ENCODE results near the gene EHD2. TPM values are rescaled to one million over a fixed set of nuclear protein-coding genes. Genes with fewer than 3 reads are reported as not detected.

Gene EHD2
- polyA plus RNA-seq, 1 donor from 2014 or later, result not detected

GRCh38 chr19:47740866-47741519 lies 27.8 kb downstream of the EHD2 start:
- Histone ChIP-seq H4K20me1 (ENCODE audit: insufficient read depth) (no peaks in the 10 kb centered on the region), H2AFZ (ENCODE audit: low read depth, low read length) (no peak overlapping the region), H3K9me3 (ENCODE audit: low read length) (no peaks in the 10 kb centered on the region), H3K36me3 (ENCODE audit: insufficient read depth, low read length) (no peaks in the 10 kb centered on the region), H3K27me3 (ENCODE audit: insufficient read depth, low read depth, low read length) (no peaks in the 10 kb centered on the region), H3K4me2 (ENCODE audit: low read length) (no peak overlapping the region), H3K9ac (ENCODE audit: low read length) (no peak overlapping the region), H3K79me2 (replicated peaks; ENCODE audit: insufficient read depth, low read length) (peaks cover 2% of the 10 kb centered on the region), H3K9me2 (ENCODE audit: insufficient read depth, low read length) (no peaks in the 10 kb centered on the region), H3K27ac (ENCODE audit: low read length) (no peak overlapping the region), H3K4me3 (ENCODE audit: low read length) (no peak overlapping the region), H3F3A (ENCODE audit: insufficient read depth, low read length, poor library complexity, severe bottlenecking) (no peaks in the 10 kb centered on the region)
- TF ChIP-seq SMC3 (conservative IDR thresholded peaks at IDR 0.05; ENCODE audit: poor library complexity), result no peak
- TF ChIP-seq, protein P1, sequence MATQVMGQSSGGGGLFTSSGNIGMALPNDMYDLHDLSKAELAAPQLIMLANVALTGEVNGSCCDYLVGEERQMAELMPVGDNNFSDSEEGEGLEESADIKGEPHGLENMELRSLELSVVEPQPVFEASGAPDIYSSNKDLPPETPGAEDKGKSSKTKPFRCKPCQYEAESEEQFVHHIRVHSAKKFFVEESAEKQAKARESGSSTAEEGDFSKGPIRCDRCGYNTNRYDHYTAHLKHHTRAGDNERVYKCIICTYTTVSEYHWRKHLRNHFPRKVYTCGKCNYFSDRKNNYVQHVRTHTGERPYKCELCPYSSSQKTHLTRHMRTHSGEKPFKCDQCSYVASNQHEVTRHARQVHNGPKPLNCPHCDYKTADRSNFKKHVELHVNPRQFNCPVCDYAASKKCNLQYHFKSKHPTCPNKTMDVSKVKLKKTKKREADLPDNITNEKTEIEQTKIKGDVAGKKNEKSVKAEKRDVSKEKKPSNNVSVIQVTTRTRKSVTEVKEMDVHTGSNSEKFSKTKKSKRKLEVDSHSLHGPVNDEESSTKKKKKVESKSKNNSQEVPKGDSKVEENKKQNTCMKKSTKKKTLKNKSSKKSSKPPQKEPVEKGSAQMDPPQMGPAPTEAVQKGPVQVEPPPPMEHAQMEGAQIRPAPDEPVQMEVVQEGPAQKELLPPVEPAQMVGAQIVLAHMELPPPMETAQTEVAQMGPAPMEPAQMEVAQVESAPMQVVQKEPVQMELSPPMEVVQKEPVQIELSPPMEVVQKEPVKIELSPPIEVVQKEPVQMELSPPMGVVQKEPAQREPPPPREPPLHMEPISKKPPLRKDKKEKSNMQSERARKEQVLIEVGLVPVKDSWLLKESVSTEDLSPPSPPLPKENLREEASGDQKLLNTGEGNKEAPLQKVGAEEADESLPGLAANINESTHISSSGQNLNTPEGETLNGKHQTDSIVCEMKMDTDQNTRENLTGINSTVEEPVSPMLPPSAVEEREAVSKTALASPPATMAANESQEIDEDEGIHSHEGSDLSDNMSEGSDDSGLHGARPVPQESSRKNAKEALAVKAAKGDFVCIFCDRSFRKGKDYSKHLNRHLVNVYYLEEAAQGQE (IDR thresholded peaks at IDR 0.05; ENCODE audit: borderline replicate concordance), result no peak
- TF ChIP-seq TAF1 (IDR thresholded peaks at IDR 0.05; ENCODE audit: low read depth), result no peak
- no peak for TF ChIP-seq POLR2AphosphoS5 (IDR thresholded peaks at IDR 0.05)
- TF ChIP-seq, protein P2, sequence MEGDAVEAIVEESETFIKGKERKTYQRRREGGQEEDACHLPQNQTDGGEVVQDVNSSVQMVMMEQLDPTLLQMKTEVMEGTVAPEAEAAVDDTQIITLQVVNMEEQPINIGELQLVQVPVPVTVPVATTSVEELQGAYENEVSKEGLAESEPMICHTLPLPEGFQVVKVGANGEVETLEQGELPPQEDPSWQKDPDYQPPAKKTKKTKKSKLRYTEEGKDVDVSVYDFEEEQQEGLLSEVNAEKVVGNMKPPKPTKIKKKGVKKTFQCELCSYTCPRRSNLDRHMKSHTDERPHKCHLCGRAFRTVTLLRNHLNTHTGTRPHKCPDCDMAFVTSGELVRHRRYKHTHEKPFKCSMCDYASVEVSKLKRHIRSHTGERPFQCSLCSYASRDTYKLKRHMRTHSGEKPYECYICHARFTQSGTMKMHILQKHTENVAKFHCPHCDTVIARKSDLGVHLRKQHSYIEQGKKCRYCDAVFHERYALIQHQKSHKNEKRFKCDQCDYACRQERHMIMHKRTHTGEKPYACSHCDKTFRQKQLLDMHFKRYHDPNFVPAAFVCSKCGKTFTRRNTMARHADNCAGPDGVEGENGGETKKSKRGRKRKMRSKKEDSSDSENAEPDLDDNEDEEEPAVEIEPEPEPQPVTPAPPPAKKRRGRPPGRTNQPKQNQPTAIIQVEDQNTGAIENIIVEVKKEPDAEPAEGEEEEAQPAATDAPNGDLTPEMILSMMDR (IDR thresholded peaks at IDR 0.05; ENCODE audit: poor library complexity, severe bottlenecking), result no peak
- no peak for TF ChIP-seq EZH2 (IDR thresholded peaks at IDR 0.05; ENCODE audit: borderline replicate concordance, insufficient read depth, low read length, poor library complexity, severe bottlenecking)
- TF ChIP-seq EP300 (conservative IDR thresholded peaks at IDR 0.05; ENCODE audit: poor library complexity, severe bottlenecking), result no peak
- no peak for TF ChIP-seq MXI1 (conservative IDR thresholded peaks at IDR 0.05; ENCODE audit: poor library complexity, severe bottlenecking)
- no peak for TF ChIP-seq RAD21 (conservative IDR thresholded peaks at IDR 0.05)

GRCh38 chr19:47741544-47742140 lies 28.4 kb downstream of the EHD2 start:
- TF ChIP-seq EP300 (conservative IDR thresholded peaks at IDR 0.05; ENCODE audit: poor library complexity, severe bottlenecking) (no peak), MXI1 (conservative IDR thresholded peaks at IDR 0.05; ENCODE audit: poor library complexity, severe bottlenecking) (no peak), SMC3 (conservative IDR thresholded peaks at IDR 0.05; ENCODE audit: poor library complexity) (no peak), TAF1 (IDR thresholded peaks at IDR 0.05; ENCODE audit: low read depth) (no peak), EZH2 (IDR thresholded peaks at IDR 0.05; ENCODE audit: borderline replicate concordance, insufficient read depth, low read length, poor library complexity, severe bottlenecking) (no peak)
- TF ChIP-seq, protein P1 (IDR thresholded peaks at IDR 0.05; ENCODE audit: borderline replicate concordance), result no peak
- TF ChIP-seq, protein P2 (IDR thresholded peaks at IDR 0.05; ENCODE audit: poor library complexity, severe bottlenecking), result no peak
- no peaks in the 10 kb centered on the region for H3K27me3 ChIP-seq (ENCODE audit: insufficient read depth, low read depth, low read length)
- peaks cover 9% of the 10 kb centered on the region for H3K79me2 ChIP-seq (replicated peaks; ENCODE audit: insufficient read depth, low read length)

More at GRCh38 chr19:47741544-47742140, 28.4 kb downstream of the EHD2 start:
- no peak overlapping the region for H2AFZ ChIP-seq (ENCODE audit: low read depth, low read length)
- H3K4me2 ChIP-seq (ENCODE audit: low read length), result no peak overlapping the region
- no peaks in the 10 kb centered on the region for H3F3A ChIP-seq (ENCODE audit: insufficient read depth, low read length, poor library complexity, severe bottlenecking)
- no peak overlapping the region for H3K27ac ChIP-seq (ENCODE audit: low read length)
- no peaks in the 10 kb centered on the region for H4K20me1 ChIP-seq (ENCODE audit: insufficient read depth)
- no peaks in the 10 kb centered on the region for H3K36me3 ChIP-seq (ENCODE audit: insufficient read depth, low read length)
- H3K4me3 ChIP-seq (ENCODE audit: low read length), result no peak overlapping the region
- H3K9me3 ChIP-seq (ENCODE audit: low read length), result no peaks in the 10 kb centered on the region
- no peak overlapping the region for H3K9ac ChIP-seq (ENCODE audit: low read length)
- H3K9me2 ChIP-seq (ENCODE audit: insufficient read depth, low read length), result no peaks in the 10 kb centered on the region

Measured in neural cell (in vitro differentiated cells).